ENCODE measurements around the gene PRND. TPM values are rescaled to one million over a fixed set of nuclear protein-coding genes. Genes with fewer than 3 reads are reported as not detected.

Gene PRND
- total and polyA plus RNA-seq, 10 of the 15 experiments (the other 5 are each of a cell fraction or from before 2014, with no cell fraction given) = not detected

- Histone ChIP-seq H3K4me3 (peak overlapping the region; percentile 33; the same call in 1 of the 2 replicates), H4K20me1 (ENCODE audit: control insufficient read depth, insufficient read depth) (no peaks in the 10 kb centered on the region), H2AFZ (ENCODE audit: control insufficient read depth, low read depth, low read length) (peak overlapping the region; percentile 82), H3K79me2 (ENCODE audit: control insufficient read depth, insufficient read depth, low read length) (no peaks in the 10 kb centered on the region), H3K9ac (ENCODE audit: control insufficient read depth, insufficient read depth, low read length) (peak overlapping the region; percentile 52), H3K4me2 (ENCODE audit: control insufficient read depth, insufficient read depth) (peak overlapping the region; percentile 90), H3K9me3 (replicated peaks; ENCODE audit: control insufficient read depth, insufficient read depth, low read length) (no peaks in the 10 kb centered on the region), H3K4me1 (ENCODE audit: control insufficient read depth, insufficient read depth, low read length) (peaks cover 7% of the 10 kb centered on the region; the same call in 1 of the 2 replicates), H3K27ac (ENCODE audit: control insufficient read depth, insufficient read depth) (no peak overlapping the region), H3K27me3 (replicated peaks in 1 of 2; ENCODE audit: control insufficient read depth in 2 of 2, insufficient read depth in 2 of 2, low read length in 1 of 2) (no peaks in the 10 kb centered on the region; a peak in 1 of 4 replicates), H3K36me3 (ENCODE audit: control insufficient read depth in 2 of 2, insufficient read depth in 2 of 2, low read length in 1 of 2) (no peaks in the 10 kb centered on the region)
- intact Hi-C loops (cut with micrococcal nuclease; ENCODE audit: unreplicated experiment) = no loop called here
- DNase-seq (ENCODE audit: low read depth, low spot score) (peak; percentile 24), ATAC-seq (peak; percentile 77), FAIRE-seq (peak; percentile 56)
- ChIA-PET RAD21 (ENCODE audit: unreplicated experiment) (interaction anchor here (6.0 kb wide), 1 partner anchor 120 kb away, joined by 36 read pairs; no protein-coding TSS in a partner anchor), CTCF (interaction anchor here (1.6 to 9.7 kb wide), 2 partner anchors 14 to 119 kb away, joined by 6 to 199 read pairs; no protein-coding TSS in a partner anchor), POLR2A (no interaction called here), SMC1A (ENCODE audit: uncharacterized antibody, unreplicated experiment) (interaction anchor here (0.7 to 1.4 kb wide), 4 partner anchors 113 to 1000 kb away, joined by 3 to 7 read pairs (median 3); no protein-coding TSS in a partner anchor)
- BruUV-seq (replicated peaks) = no TSS peak
- in situ Hi-C loops (cut with MboI) = no loop called here
- WGBS (ENCODE audit: insufficient coverage, insufficient replicate concordance, low lambda C conversion rate, missing lambda C conversion rate) = 13% methylated on average over 16 of the region's 16 CpGs
- 0 out of 2 replicates have a peak, but pooled peaks have one; percentile 37 for TF ChIP-seq NBN (IDR thresholded peaks at IDR 0.05)
- TF ChIP-seq MYC (IDR thresholded peaks at IDR 0.05; ENCODE audit: insufficient read depth, insufficient read length, insufficient replicate concordance, low read length, severe bottlenecking) = no peak
- TF ChIP-seq ZNF687 (IDR thresholded peaks at IDR 0.05) = 0 out of 2 replicates have a peak, but pooled peaks have one; percentile 16
- TF ChIP-seq MXI1 (IDR thresholded peaks at IDR 0.05; ENCODE audit: low read depth, low read length) = peak; percentile 31; the same call in 1 of the 2 replicates
- TF ChIP-seq CREB1 (IDR thresholded peaks at IDR 0.05; ENCODE audit: low read depth) = peak; percentile 95
- peak; percentile 76; the same call in 1 of the 2 replicates for TF ChIP-seq MTA2 (IDR thresholded peaks at IDR 0.05; ENCODE audit: low read depth)
- peak; percentile 38; the same call in 1 of the 2 replicates for TF ChIP-seq JUND (IDR thresholded peaks at IDR 0.05; ENCODE audit: low read depth, low read length)
- TF ChIP-seq, protein P1, sequence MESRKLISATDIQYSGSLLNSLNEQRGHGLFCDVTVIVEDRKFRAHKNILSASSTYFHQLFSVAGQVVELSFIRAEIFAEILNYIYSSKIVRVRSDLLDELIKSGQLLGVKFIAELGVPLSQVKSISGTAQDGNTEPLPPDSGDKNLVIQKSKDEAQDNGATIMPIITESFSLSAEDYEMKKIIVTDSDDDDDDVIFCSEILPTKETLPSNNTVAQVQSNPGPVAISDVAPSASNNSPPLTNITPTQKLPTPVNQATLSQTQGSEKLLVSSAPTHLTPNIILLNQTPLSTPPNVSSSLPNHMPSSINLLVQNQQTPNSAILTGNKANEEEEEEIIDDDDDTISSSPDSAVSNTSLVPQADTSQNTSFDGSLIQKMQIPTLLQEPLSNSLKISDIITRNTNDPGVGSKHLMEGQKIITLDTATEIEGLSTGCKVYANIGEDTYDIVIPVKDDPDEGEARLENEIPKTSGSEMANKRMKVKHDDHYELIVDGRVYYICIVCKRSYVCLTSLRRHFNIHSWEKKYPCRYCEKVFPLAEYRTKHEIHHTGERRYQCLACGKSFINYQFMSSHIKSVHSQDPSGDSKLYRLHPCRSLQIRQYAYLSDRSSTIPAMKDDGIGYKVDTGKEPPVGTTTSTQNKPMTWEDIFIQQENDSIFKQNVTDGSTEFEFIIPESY (IDR thresholded peaks at IDR 0.05) = no peak
- peak; percentile 69 for TF ChIP-seq PKNOX1 (IDR thresholded peaks at IDR 0.05)
- TF ChIP-seq BHLHE40 (IDR thresholded peaks at IDR 0.05; ENCODE audit: borderline replicate concordance in 1 of 2, low read depth in 2 of 2, low read length in 1 of 2) = peak; percentile 98 to 99
- peak; percentile 98 for TF ChIP-seq ATF7 (IDR thresholded peaks at IDR 0.05; ENCODE audit: low read depth)
- TF ChIP-seq ZNF384 (IDR thresholded peaks at IDR 0.05; ENCODE audit: borderline replicate concordance, low read depth, low read length) = peak; percentile 11; the same call in 1 of the 2 replicates
- peak; percentile 94 for TF ChIP-seq CREM (IDR thresholded peaks at IDR 0.05; ENCODE audit: low read depth)
- no peak for TF ChIP-seq ZSCAN29 (IDR thresholded peaks at IDR 0.05)
- peak; percentile 73 for TF ChIP-seq SPI1 (IDR thresholded peaks at IDR 0.05; ENCODE audit: borderline replicate concordance, insufficient read depth, low read depth, low read length)
- no peak for TF ChIP-seq POU2F2 (IDR thresholded peaks at IDR 0.05; ENCODE audit: borderline replicate concordance, low read depth, low read length)
These were observed 5.1 kb downstream of the PRND start for GRCh38 chr20:4726710-4727397.
